Fibroblast of mammary gland (primary cell): ENCODE data around the gene KLRD1.

Source experiments
- DNase-seq: peaks from one replicate; pipeline ENCODE4 v3.0.0-alpha.2; 2010; ENCODE audit warnings: low read depth
- H3K4me3 ChIP-seq: 2 replicates; pipeline ENCODE4 v1.5.1; 2011; ENCODE audit warnings: low read depth, mild to moderate bottlenecking, low read length, moderate library complexity; ENCODE audit not compliant: control insufficient read depth
- TF ChIP-seq, protein P1 (sequence below): conservative IDR thresholded peaks from 2 replicates; pipeline ENCODE4 v1.5.1; 2011; ENCODE audit warnings: low read depth, low read length, inconsistent platforms; ENCODE audit not compliant: control insufficient read depth, insufficient read depth

The KLRD1 gene

DNA sequence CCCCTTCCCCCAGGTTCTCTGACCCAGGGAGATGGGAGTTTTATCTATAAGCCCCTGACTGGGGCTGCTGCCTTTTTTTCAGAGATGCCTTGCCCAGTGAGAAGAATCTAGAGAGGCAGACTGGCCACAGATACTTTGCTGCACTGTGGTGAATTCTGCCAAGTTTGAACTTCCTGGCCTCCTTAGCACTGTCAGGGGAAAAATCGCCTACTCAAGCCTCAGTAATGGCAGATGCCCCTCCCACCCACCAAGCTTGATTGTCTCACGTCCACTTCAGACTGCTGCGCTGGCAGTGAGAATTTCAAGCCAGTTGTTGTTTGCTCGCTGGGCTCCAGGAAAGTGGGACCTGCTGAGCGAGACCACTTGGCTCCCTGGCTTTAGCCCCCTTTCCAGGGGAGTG is 50.5 kb downstream of the KLRD1 start:
- DNase-seq, result no peak
- no peak overlapping the region for H3K4me3 ChIP-seq
- TF ChIP-seq, protein P1, sequence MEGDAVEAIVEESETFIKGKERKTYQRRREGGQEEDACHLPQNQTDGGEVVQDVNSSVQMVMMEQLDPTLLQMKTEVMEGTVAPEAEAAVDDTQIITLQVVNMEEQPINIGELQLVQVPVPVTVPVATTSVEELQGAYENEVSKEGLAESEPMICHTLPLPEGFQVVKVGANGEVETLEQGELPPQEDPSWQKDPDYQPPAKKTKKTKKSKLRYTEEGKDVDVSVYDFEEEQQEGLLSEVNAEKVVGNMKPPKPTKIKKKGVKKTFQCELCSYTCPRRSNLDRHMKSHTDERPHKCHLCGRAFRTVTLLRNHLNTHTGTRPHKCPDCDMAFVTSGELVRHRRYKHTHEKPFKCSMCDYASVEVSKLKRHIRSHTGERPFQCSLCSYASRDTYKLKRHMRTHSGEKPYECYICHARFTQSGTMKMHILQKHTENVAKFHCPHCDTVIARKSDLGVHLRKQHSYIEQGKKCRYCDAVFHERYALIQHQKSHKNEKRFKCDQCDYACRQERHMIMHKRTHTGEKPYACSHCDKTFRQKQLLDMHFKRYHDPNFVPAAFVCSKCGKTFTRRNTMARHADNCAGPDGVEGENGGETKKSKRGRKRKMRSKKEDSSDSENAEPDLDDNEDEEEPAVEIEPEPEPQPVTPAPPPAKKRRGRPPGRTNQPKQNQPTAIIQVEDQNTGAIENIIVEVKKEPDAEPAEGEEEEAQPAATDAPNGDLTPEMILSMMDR, result no peak

DNA sequence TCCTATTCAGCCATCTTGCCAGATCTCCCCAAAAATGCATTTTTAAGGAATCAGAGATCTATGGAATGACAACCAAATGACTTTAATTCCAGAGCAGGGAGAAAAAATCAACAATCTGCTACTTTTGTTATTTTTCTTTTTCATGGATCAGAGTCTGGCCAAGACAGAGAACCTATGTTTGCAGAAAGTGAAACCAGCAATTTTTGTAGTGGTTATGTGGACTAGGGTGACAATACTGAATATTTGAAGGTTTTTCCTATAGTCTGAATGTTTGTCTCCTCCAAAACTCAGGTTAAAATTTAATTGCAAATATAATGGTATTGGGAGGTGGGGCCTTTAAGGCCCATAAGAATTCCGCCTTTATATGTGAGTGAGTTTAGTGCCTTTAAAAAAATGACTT is 51.3 kb downstream of the KLRD1 start:
- no peak for DNase-seq
- H3K4me3 ChIP-seq, result no peak overlapping the region
- TF ChIP-seq, protein P1, result no peak

DNA sequence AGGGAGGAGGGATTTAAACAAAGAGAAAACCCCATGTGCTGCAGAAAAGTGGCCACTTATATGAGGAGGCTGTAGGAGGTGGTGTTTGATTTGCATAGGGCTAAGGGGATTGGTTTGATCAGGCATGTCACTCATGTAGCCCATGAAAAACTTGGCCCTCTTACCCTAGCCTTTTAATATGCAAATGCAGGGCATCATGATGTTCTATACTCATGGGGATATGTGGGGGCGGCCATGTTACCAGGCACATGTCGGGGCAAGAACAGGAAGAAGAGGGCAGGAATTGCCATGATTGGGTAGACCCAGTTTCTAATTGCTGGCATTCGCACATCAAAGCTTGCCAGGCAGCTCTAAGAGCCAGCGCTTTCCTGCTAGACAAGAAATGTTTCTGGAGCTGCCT is 53.4 kb downstream of the KLRD1 start:
- TF ChIP-seq, protein P1, result no peak
- no peak for DNase-seq
- no peak overlapping the region for H3K4me3 ChIP-seq

DNA sequence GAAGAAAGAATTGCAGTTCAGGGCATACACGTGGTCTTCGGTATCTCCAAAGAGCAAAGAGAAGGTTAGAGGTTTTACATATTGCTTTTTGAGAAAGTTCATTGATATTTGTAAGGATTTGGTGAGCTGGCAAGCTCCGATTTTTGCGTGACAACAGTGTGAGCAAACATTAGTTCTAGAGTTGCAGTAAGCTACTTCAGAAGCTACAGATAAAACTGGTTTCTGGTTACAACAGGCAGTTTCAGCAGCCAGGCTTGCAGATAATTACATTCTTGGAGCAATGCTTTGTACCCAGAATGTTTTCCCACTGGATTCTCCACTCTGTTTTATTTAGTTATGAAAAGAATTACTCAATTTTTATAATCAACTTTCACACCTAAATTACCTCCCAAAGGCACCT is 54.0 kb downstream of the KLRD1 start:
- no peak for DNase-seq
- no peak overlapping the region for H3K4me3 ChIP-seq
- TF ChIP-seq, protein P1, result no peak

DNA sequence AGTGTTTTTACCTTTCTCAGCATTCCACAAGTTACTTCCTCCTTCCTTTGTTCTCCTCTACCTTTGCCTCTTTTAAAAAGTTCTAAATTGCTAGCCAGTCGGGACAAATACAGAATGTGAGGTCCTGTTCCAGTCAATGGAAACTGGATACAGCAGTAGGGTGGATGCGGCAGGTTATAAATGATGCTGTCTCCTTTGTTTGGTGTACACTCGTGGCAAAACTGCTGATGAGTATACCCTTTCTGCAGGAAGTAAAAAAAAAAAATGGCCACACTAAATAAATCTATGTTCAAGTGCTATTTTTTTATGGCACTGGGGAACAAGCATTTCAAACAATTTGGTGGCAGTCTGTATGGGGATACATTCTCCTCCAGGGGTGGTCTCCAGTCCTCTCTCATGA is 54.7 kb downstream of the KLRD1 start:
- TF ChIP-seq, protein P1, result no peak
- H3K4me3 ChIP-seq, result no peak overlapping the region
- DNase-seq, result no peak

DNA sequence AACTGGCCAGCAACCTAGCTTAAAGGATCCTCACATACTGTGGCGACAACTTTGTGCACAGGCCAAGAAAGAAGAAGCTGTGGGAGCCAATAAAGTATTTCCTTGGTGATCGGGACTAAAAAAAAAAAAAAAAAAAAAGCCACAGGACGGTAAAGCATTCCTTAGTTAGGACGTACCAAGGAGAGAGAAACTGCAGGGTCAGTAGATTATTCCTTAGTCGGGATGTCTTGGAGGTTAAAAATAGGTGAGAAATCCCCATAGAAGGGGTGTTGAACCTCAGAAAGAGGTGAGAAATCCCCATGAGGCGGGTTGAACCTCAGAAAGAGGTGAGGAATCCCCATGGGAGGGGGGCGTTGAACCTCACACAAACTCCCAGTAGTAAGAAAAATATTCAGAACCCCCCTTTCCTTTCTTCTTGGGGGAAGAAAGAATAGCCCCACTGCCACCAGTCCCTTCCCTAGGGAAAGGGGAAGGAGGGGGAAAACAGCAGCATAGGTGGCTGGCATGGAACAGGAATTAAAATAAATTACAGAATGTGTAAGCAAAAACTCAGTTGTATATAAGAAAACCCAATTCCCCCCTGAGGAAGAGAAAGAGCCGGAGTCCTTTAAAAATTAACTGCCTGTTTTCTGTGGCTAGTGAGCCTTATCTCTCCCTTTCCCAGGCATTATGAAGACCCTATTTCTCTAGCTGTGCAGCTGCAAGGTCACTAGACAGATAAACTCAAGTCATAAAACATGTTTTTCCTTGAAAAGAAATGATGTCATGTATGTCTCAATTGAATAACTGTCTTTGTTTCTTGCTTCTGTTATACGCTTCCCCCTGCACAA is 55.4 kb downstream of the KLRD1 start:
- no peak for DNase-seq
- H3K4me3 ChIP-seq, result no peak overlapping the region
- TF ChIP-seq, protein P1, result no peak

DNA sequence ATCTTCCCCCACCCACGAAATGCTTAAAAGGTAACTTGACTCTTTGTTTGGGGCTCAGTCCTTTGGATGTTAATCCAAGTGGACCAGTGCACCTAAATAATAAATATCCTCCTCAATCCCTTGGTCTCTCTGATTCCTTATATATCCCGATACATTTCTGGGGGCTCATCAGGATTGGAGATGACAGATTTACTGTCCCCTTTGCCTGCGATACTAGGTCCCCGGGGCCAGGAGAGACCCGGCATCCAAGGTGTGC is 55.9 kb downstream of the KLRD1 start:
- no peak for DNase-seq
- TF ChIP-seq, protein P1, result no peak
- H3K4me3 ChIP-seq, result no peak overlapping the region
